Endothelial cell of umbilical vein (primary cell): ENCODE measurements around the gene SYTL3. TPM values are rescaled to one million over a fixed set of nuclear protein-coding genes. Genes with fewer than 3 reads are reported as not detected.

ENCODE experiments used
- BruUV-seq: library from RNA; stranded (reverse); fragments of 400-500 nt; replicated peaks from 2 replicates; lab custom pipeline; 2021; lab: Mats Ljungman, UMichigan
- CTCF ChIA-PET: fragments of 300-600, 350-600 bp; sonication (Branson Sonifier 250); formaldehyde crosslinking; loops from one replicate; lab custom pipeline; 2021; ENCODE audit warnings: antibody characterized with exemption, inconsistent platforms; lab: Charles Lee
- POLR2A ChIA-PET: fragments of 300-600, 350-600 bp; sonication (Branson Sonifier 250); formaldehyde crosslinking; loops from one replicate; lab custom pipeline; 2021; ENCODE audit warnings: antibody characterized with exemption, inconsistent platforms; lab: Charles Lee
- DNase-seq: peaks from one replicate; pipeline ENCODE4 v3.0.0-alpha.2; 2011; ENCODE audit warnings: low read depth, low spot score
- FAIRE-seq: peaks from 2 replicates; lab custom pipeline; 2011; peaks lifted over from hg19 to GRCh38; lab: Jason Lieb, UNC
- H2AFZ ChIP-seq: 2 replicates; pipeline ENCODE4 v1.6.0; 2012; ENCODE audit warnings: low read depth, low read length, control low read depth, inconsistent platforms
- H3K27ac ChIP-seq: 2 replicates; pipeline ENCODE4 v1.5.1; 2011; ENCODE audit warnings: low read depth, mild to moderate bottlenecking, control low read depth, low read length, moderate library complexity; ENCODE audit not compliant: insufficient read depth
- H3K27me3 ChIP-seq, 2 experiments: 2 replicates each; pipeline versions ENCODE4 v1.6.0 to v1.6.1; 2011; ENCODE audit warnings: low read length in 2 of 2, mixed read lengths in 1 of 2; ENCODE audit not compliant: control insufficient read depth in 2 of 2, insufficient read depth in 2 of 2
- H3K36me3 ChIP-seq, 2 experiments: 2 replicates in 1 of 2; 3 replicates in 1 of 2; pipeline ENCODE4 v1.5.1; 2011; ENCODE audit warnings: low read length in 2 of 2, mild to moderate bottlenecking in 1 of 2, moderate library complexity in 1 of 2; ENCODE audit not compliant: control insufficient read depth in 2 of 2, insufficient read depth in 2 of 2; ENCODE audit errors: extremely low read depth in 1 of 2
- H3K4me1 ChIP-seq: 3 replicates; pipeline ENCODE4 v1.5.1; 2011; ENCODE audit warnings: mild to moderate bottlenecking, low read length; ENCODE audit not compliant: control insufficient read depth, insufficient read depth; ENCODE audit errors: extremely low read depth
- H3K4me2 ChIP-seq: 2 replicates; pipeline ENCODE4 v1.6.1; 2011; ENCODE audit warnings: low read length, control low read depth, mixed read lengths; ENCODE audit not compliant: insufficient read depth
- H3K4me3 ChIP-seq, 3 experiments: fragments of 200-600 bp in 1 of 3; sonication (generic), shearing (Covaris generic) in 1 of 3; replicated peaks in 1 of 3; 2 replicates each; pipeline ENCODE4 v1.5.1; 2011 to 2016; ENCODE audit warnings: control low read depth in 3 of 3, low read length in 3 of 3, mild to moderate bottlenecking in 2 of 3, inconsistent platforms in 1 of 3, low read depth in 1 of 3, moderate library complexity in 1 of 3; ENCODE audit not compliant: insufficient read depth in 1 of 3
- H3K79me2 ChIP-seq: 2 replicates; pipeline ENCODE4 v1.6.0; 2012; ENCODE audit warnings: low read length, inconsistent platforms; ENCODE audit not compliant: control insufficient read depth, insufficient read depth
- H3K9ac ChIP-seq: replicated peaks from 2 replicates; pipeline ENCODE3; 2011; ENCODE audit warnings: low read length, control low read depth; ENCODE audit not compliant: insufficient read depth; ENCODE audit errors: extremely low read depth
- H3K9me1 ChIP-seq: replicated peaks from 3 replicates; pipeline ENCODE4 v1.6.0; 2011; ENCODE audit warnings: mild to moderate bottlenecking, low read length; ENCODE audit not compliant: control insufficient read depth, insufficient read depth; ENCODE audit errors: extremely low read depth
- H3K9me3 ChIP-seq: replicated peaks from 2 replicates; pipeline ENCODE4 v1.5.1; 2012; ENCODE audit warnings: low read length, inconsistent platforms; ENCODE audit not compliant: control insufficient read depth, insufficient read depth
- H4K20me1 ChIP-seq: replicated peaks from 2 replicates; pipeline ENCODE3; 2011; ENCODE audit warnings: mild to moderate bottlenecking, low read length; ENCODE audit not compliant: control insufficient read depth, insufficient read depth; ENCODE audit errors: extremely low read depth
- EZH2 ChIP-seq: IDR thresholded peaks from 2 replicates; pipeline ENCODE4 v1.6.1; 2012; ENCODE audit warnings: borderline replicate concordance, low read depth, mild to moderate bottlenecking, moderate library complexity, low read length, inconsistent platforms; ENCODE audit not compliant: severe bottlenecking
- FOS ChIP-seq: IDR thresholded peaks from 2 replicates; pipeline ENCODE4 v1.6.1; 2011; ENCODE audit warnings: mild to moderate bottlenecking, low read length, moderate library complexity, borderline replicate concordance; ENCODE audit not compliant: insufficient read depth
- GATA2 ChIP-seq: IDR thresholded peaks from 2 replicates; pipeline ENCODE4 v1.7.0; 2011; ENCODE audit warnings: low read depth, mild to moderate bottlenecking, moderate library complexity, mixed read lengths, low read length; ENCODE audit not compliant: insufficient read length, insufficient read depth
- JUN ChIP-seq: IDR thresholded peaks from 2 replicates; pipeline ENCODE4 v1.6.1; 2011; ENCODE audit warnings: borderline replicate concordance, low read depth; ENCODE audit not compliant: insufficient read length, insufficient read depth
- MAX ChIP-seq: IDR thresholded peaks from 2 replicates; pipeline ENCODE4 v1.6.1; 2011; ENCODE audit not compliant: insufficient read depth, insufficient read length
- MYC ChIP-seq: IDR thresholded peaks from one replicate; pipeline ENCODE4 v1.6.1; 2011; ENCODE audit warnings: mild to moderate bottlenecking, low read depth, low read length
- POLR2A ChIP-seq: IDR thresholded peaks from 2 replicates; pipeline ENCODE4 v1.6.1; 2012; ENCODE audit warnings: low read depth, mild to moderate bottlenecking, control low read depth, low read length
- POLR2AphosphoS5 ChIP-seq: IDR thresholded peaks from 2 replicates; pipeline ENCODE4 v1.6.1; 2012; ENCODE audit warnings: low read depth, mild to moderate bottlenecking, control low read depth, low read length, moderate library complexity; ENCODE audit not compliant: insufficient read depth
- dilution Hi-C: fragments of 300-500 bp; cut with MboI; formaldehyde crosslinking; loops from one replicate; pipeline ENCODE4 v1.15.0; 2019; ENCODE audit warnings: low sequenced_read_pairs; ENCODE audit not compliant: extremely low pct_ligation_motif_present
- intact Hi-C: fragments of 100-400 bp; cut with micrococcal nuclease; formaldehyde crosslinking; loops from one replicate; pipeline ENCODE4 v1.10.0; 2022
- polyA plus RNA-seq, 4 experiments: library from polyadenylated mRNA; depleted of rRNA in 3 of 4; stranded (reverse) in 3 of 4; unstranded in 1 of 4; fragments of >200 nt; gene quantifications; 2 replicates each; pipeline versions ENCODE4 v1.2.1 to v1.2.3, GENCODE V29; 2011 to 2012; ENCODE audit warnings: missing spikeins in 1 of 4
- total RNA-seq: library from RNA; stranded (reverse); gene quantifications from 2 replicates; pipeline ENCODE4 v1.2.3, GENCODE V29; 2021

The SYTL3 gene
- total and polyA plus RNA-seq, 2 donors (not counting 3 experiments of a cell fraction or from before 2014, with no cell fraction given), result 0.59 to 0.77 TPM

- DNase-seq, result no peak
- Histone ChIP-seq H3K36me3 (no peaks in the 10 kb centered on the region), H3K79me2 (peaks cover 29% of the 10 kb centered on the region), H3K4me2 (no peak overlapping the region), H3K27me3 (no peaks in the 10 kb centered on the region), H3K4me3 (no peak overlapping the region), H2AFZ (no peak overlapping the region), H3K9me1 (no peaks in the 10 kb centered on the region), H4K20me1 (no peaks in the 10 kb centered on the region), H3K9ac (no peak overlapping the region), H3K9me3 (no peaks in the 10 kb centered on the region), H3K4me1 (peaks cover 29% of the 10 kb centered on the region), H3K27ac (no peak overlapping the region)
- BruUV-seq, result no TSS peak
- ChIA-PET POLR2A (no interaction called here), CTCF (interaction anchor here (1.8 to 2.8 kb wide), 3 partner anchors 14 to 432 kb away, joined by 9 to 13 read pairs (median 9); no protein-coding TSS in a partner anchor)
- dilution Hi-C loops, result no loop called here
- FAIRE-seq, result no peak
- TF ChIP-seq FOS, result no peak
- no peak for TF ChIP-seq MYC
- intact Hi-C loops, result no loop called here
Measured at GRCh38 chr6:158646023-158646910, 3.6 kb upstream of the SYTL3 start.

- POLR2A ChIA-PET, result no interaction called here
- Histone ChIP-seq H3K27ac (no peak overlapping the region), H3K4me1 (peaks cover 19% of the 10 kb centered on the region), H4K20me1 (no peaks in the 10 kb centered on the region), H3K4me3 (no peak overlapping the region), H3K36me3 (no peaks in the 10 kb centered on the region), H3K27me3 (no peaks in the 10 kb centered on the region), H3K9ac (no peak overlapping the region), H2AFZ (no peak overlapping the region), H3K79me2 (peaks cover 19% of the 10 kb centered on the region), H3K9me3 (no peaks in the 10 kb centered on the region), H3K4me2 (no peak overlapping the region), H3K9me1 (no peaks in the 10 kb centered on the region)
- CTCF ChIA-PET, result interaction anchor here (1.8 to 4.6 kb wide), 3 partner anchors 12 to 433 kb away, joined by 9 to 21 read pairs (median 9); no protein-coding TSS in a partner anchor
- FAIRE-seq (no peak), DNase-seq (no peak)
- TF ChIP-seq FOS (no peak), JUN (no peak), POLR2A (no peak), EZH2 (no peak), MAX (no peak), POLR2AphosphoS5 (no peak), MYC (no peak), GATA2 (no peak)
- intact Hi-C loops, result no loop called here
- BruUV-seq, result no TSS peak
- dilution Hi-C loops, result no loop called here
Measured at GRCh38 chr6:158647501-158647900, 2.4 kb upstream of the SYTL3 start.
